Astrocyte (in vitro differentiated cells and primary cell): ENCODE results near the gene ROBO2. TPM values are rescaled to one million over a fixed set of nuclear protein-coding genes. Genes with fewer than 3 reads are reported as not detected.

Source experiments
- DNase-seq: peaks from one replicate; pipeline ENCODE4 v3.0.0-alpha.2; 2010; ENCODE audit warnings: low read depth
- FAIRE-seq: peaks from 2 replicates; lab custom pipeline; 2011; peaks lifted over from hg19 to GRCh38; lab: Jason Lieb, UNC
- H2AFZ ChIP-seq: 2 replicates; pipeline ENCODE4 v1.6.0; 2012; ENCODE audit warnings: low read depth, low read length, inconsistent platforms
- H3K27ac ChIP-seq: 2 replicates; pipeline ENCODE4 v1.5.1; 2011; ENCODE audit warnings: low read depth, low read length, inconsistent platforms
- H3K27me3 ChIP-seq: 2 replicates; pipeline ENCODE4 v1.6.0; 2011; ENCODE audit warnings: low read length, inconsistent platforms; ENCODE audit not compliant: insufficient read depth
- H3K36me3 ChIP-seq: 2 replicates; pipeline ENCODE4 v1.5.1; 2011; ENCODE audit warnings: low read length, inconsistent platforms; ENCODE audit not compliant: insufficient read depth
- H3K4me1 ChIP-seq: 2 replicates; pipeline ENCODE4 v1.5.1; 2011; ENCODE audit warnings: low read length, inconsistent platforms; ENCODE audit not compliant: insufficient read depth
- H3K4me2 ChIP-seq: 2 replicates; pipeline ENCODE4 v1.6.0; 2012; ENCODE audit warnings: low read length, inconsistent platforms
- H3K4me3 ChIP-seq: 2 replicates; pipeline ENCODE4 v1.5.1; 2011; ENCODE audit warnings: low read depth, mild to moderate bottlenecking, low read length, inconsistent platforms; ENCODE audit not compliant: insufficient read depth
- H3K79me2 ChIP-seq: 2 replicates; pipeline ENCODE4 v1.6.0; 2012; ENCODE audit warnings: mild to moderate bottlenecking, low read length, inconsistent platforms; ENCODE audit not compliant: insufficient read depth
- H3K9ac ChIP-seq: 2 replicates; pipeline ENCODE4 v1.6.0; 2012; ENCODE audit warnings: mild to moderate bottlenecking, low read length, inconsistent platforms
- H3K9me3 ChIP-seq: 2 replicates; pipeline ENCODE4 v1.5.1; 2012; ENCODE audit warnings: low read depth, mild to moderate bottlenecking, low read length, inconsistent platforms; ENCODE audit not compliant: insufficient read depth
- H4K20me1 ChIP-seq: 2 replicates; pipeline ENCODE4 v1.6.0; 2012; ENCODE audit warnings: low read length, inconsistent platforms; ENCODE audit not compliant: insufficient read depth
- H3K27ac Mint-ChIP-seq: one replicate; pipeline ENCODE4 v1.8.0; 2021; ENCODE audit warnings: mild to moderate bottlenecking, mixed read lengths; ENCODE audit not compliant: unreplicated experiment
- H3K27me3 Mint-ChIP-seq: one replicate; pipeline ENCODE4 v1.8.0; 2021; ENCODE audit warnings: low read depth, mixed read lengths; ENCODE audit not compliant: unreplicated experiment
- H3K36me3 Mint-ChIP-seq: one replicate; pipeline ENCODE4 v1.8.0; 2021; ENCODE audit warnings: low read depth, mixed read lengths; ENCODE audit not compliant: unreplicated experiment
- H3K4me1 Mint-ChIP-seq: one replicate; pipeline ENCODE4 v1.8.0; 2021; ENCODE audit warnings: low read depth, mixed read lengths; ENCODE audit not compliant: unreplicated experiment
- H3K4me3 Mint-ChIP-seq: one replicate; pipeline ENCODE4 v1.8.0; 2021; ENCODE audit warnings: mild to moderate bottlenecking, moderate library complexity, mixed read lengths; ENCODE audit not compliant: unreplicated experiment
- H3K9me3 Mint-ChIP-seq: one replicate; pipeline ENCODE4 v1.8.0; 2021; ENCODE audit warnings: mild to moderate bottlenecking, mixed read lengths; ENCODE audit not compliant: unreplicated experiment
- CTCF ChIP-seq: IDR thresholded peaks from 2 replicates; pipeline ENCODE4 v1.5.1; 2011; ENCODE audit warnings: low read depth, mild to moderate bottlenecking, inconsistent platforms, low read length, moderate library complexity; ENCODE audit not compliant: insufficient read depth
- EZH2 ChIP-seq: IDR thresholded peaks from 2 replicates; pipeline ENCODE4 v1.6.1; 2012; ENCODE audit warnings: mild to moderate bottlenecking, low read length, inconsistent platforms; ENCODE audit not compliant: insufficient read depth
- total RNA-seq: library from RNA; stranded (reverse); gene quantifications from 2 replicates; pipeline ENCODE4 v1.2.1, GENCODE V29; 2021

Gene ROBO2
- total RNA-seq, 1 donor from 2014 or later: 1.4 TPM

- TF ChIP-seq CTCF (no peak), EZH2 (no peak)
- Histone ChIP-seq H2AFZ (no peak overlapping the region), H3K9me3 (no peaks in the 10 kb centered on the region), H3K27ac (no peak overlapping the region), H3K4me3 (no peak overlapping the region), H3K9ac (no peak overlapping the region), H3K79me2 (no peaks in the 10 kb centered on the region), H4K20me1 (no peaks in the 10 kb centered on the region), H3K4me1 (no peaks in the 10 kb centered on the region), H3K36me3 (no peaks in the 10 kb centered on the region), H3K27me3 (no peaks in the 10 kb centered on the region), H3K4me2 (no peak overlapping the region)
- H3K27me3 Mint-ChIP-seq: no peaks in the 10 kb centered on the region
- H3K36me3 Mint-ChIP-seq: no peaks in the 10 kb centered on the region
- no peak for FAIRE-seq
- no peak overlapping the region for H3K27ac Mint-ChIP-seq
- no peaks in the 10 kb centered on the region for H3K9me3 Mint-ChIP-seq
- H3K4me1 Mint-ChIP-seq: peaks cover 1% of the 10 kb centered on the region
- H3K4me3 Mint-ChIP-seq: no peak overlapping the region
- no peak for DNase-seq
Measured at GRCh38 chr3:77189684-77190083, 149.8 kb downstream of the ROBO2 start.

- no peak overlapping the region for H2AFZ ChIP-seq
- Mint-ChIP-seq H3K4me1 (peaks cover 1% of the 10 kb centered on the region), H3K27me3 (no peaks in the 10 kb centered on the region), H3K36me3 (no peaks in the 10 kb centered on the region), H3K27ac (no peak overlapping the region), H3K9me3 (no peaks in the 10 kb centered on the region), H3K4me3 (no peak overlapping the region)
- H4K20me1 ChIP-seq: no peaks in the 10 kb centered on the region
- no peaks in the 10 kb centered on the region for H3K36me3 ChIP-seq
- FAIRE-seq: no peak
- H3K27me3 ChIP-seq: no peaks in the 10 kb centered on the region
- no peak overlapping the region for H3K27ac ChIP-seq
- TF ChIP-seq EZH2: no peak
- TF ChIP-seq CTCF: no peak
- H3K9ac ChIP-seq: no peak overlapping the region
- no peak overlapping the region for H3K4me2 ChIP-seq
- H3K4me3 ChIP-seq: no peak overlapping the region
- H3K79me2 ChIP-seq: no peaks in the 10 kb centered on the region
- H3K4me1 ChIP-seq: no peaks in the 10 kb centered on the region
- DNase-seq: no peak
- H3K9me3 ChIP-seq: no peaks in the 10 kb centered on the region
Measured at GRCh38 chr3:77190374-77190773, 150.5 kb downstream of the ROBO2 start.

GRCh38 chr3:77191014-77191413 is 151.1 kb downstream of the ROBO2 start:
- H3K27ac Mint-ChIP-seq: no peak overlapping the region
- FAIRE-seq: no peak

More at GRCh38 chr3:77191014-77191413, 151.1 kb downstream of the ROBO2 start:
- Mint-ChIP-seq H3K36me3 (no peaks in the 10 kb centered on the region), H3K27me3 (no peaks in the 10 kb centered on the region), H3K9me3 (no peaks in the 10 kb centered on the region), H3K4me3 (no peak overlapping the region), H3K4me1 (peaks cover 1% of the 10 kb centered on the region)
- Histone ChIP-seq H3K9me3 (no peaks in the 10 kb centered on the region), H3K27ac (no peak overlapping the region), H4K20me1 (no peaks in the 10 kb centered on the region), H3K79me2 (no peaks in the 10 kb centered on the region), H3K4me1 (no peaks in the 10 kb centered on the region), H2AFZ (no peak overlapping the region), H3K4me3 (no peak overlapping the region), H3K9ac (no peak overlapping the region), H3K36me3 (no peaks in the 10 kb centered on the region), H3K4me2 (no peak overlapping the region), H3K27me3 (no peaks in the 10 kb centered on the region)
- DNase-seq: no peak
- no peak for TF ChIP-seq EZH2
- TF ChIP-seq CTCF: no peak
